Body of pancreas (tissue), 4 donors: ENCODE measurements around the gene CEP162. TPM values are rescaled to one million over a fixed set of nuclear protein-coding genes. Genes with fewer than 3 reads are reported as not detected.

ENCODE experiments used
- ATAC-seq: fragments of 150-250 bp; one replicate; pipeline ENCODE4 v1.9.1; 2016
- DNase-seq, 4 donors: peaks; one replicate each; pipeline ENCODE4 v3.0.0-alpha.2; 2019
- H3K27ac ChIP-seq, 4 donors: fragments of 200-600 bp; sonication (generic); 1 replicate in 3 of 4; 2 replicates in 1 of 4; pipeline versions ENCODE4 v1.5.1 to v1.6.1; 2016 to 2019; ENCODE audit warnings: mild to moderate bottlenecking in 1 of 4, mixed read lengths in 1 of 4, moderate library complexity in 1 of 4
- H3K27me3 ChIP-seq, 2 donors: fragments of 200-600 bp; sonication (generic); one replicate each; pipeline ENCODE4 v1.6.0; 2016; ENCODE audit warnings: mild to moderate bottlenecking in 1 of 2
- H3K36me3 ChIP-seq, 2 donors: fragments of 200-600 bp; sonication (generic); replicated peaks in 1 of 2; 2 replicates each; pipeline ENCODE4 v1.5.1; 2016; ENCODE audit warnings: low read depth in 2 of 2; ENCODE audit not compliant: insufficient read depth in 1 of 2
- H3K4me1 ChIP-seq: fragments of 200-600 bp; sonication (generic); one replicate; pipeline ENCODE4 v1.6.0; 2016
- H3K4me3 ChIP-seq, 2 donors: fragments of 200-600 bp; sonication (generic); 1 replicate in 1 of 2; 2 replicates in 1 of 2; pipeline ENCODE4 v1.5.1; 2016 to 2019
- H3K9me3 ChIP-seq, 3 donors: fragments of 200-600 bp; sonication (generic); 1 replicate in 2 of 3; 2 replicates in 1 of 3; pipeline ENCODE4 v1.5.1; 2016
- POLR2A ChIP-seq, 3 donors: fragments of 450-650 bp; IDR thresholded peaks; one replicate each; pipeline ENCODE4 v1.6.1; 2016; ENCODE audit warnings: antibody characterized with exemption in 3 of 3, mild to moderate bottlenecking in 2 of 3
- WGBS, 2 donors: methylation state at CpG; one replicate each; pipeline ENCODE4 v1.1.5; 2017; 5-methylcytosine and 5-hydroxymethylcytosine counted together
- intact Hi-C: fragments of 100-400 bp; cut with DNase I; formaldehyde crosslinking; loops from one replicate; pipeline ENCODE4 v1.15.1; 2023
- total RNA-seq, 2 donors: library from RNA; depleted of rRNA; stranded (reverse); fragments of >200 nt; gene quantifications; one replicate each; pipeline ENCODE4 v1.1.0, GENCODE V29; 2016
- TF ChIP-seq, protein P1 (sequence below), 7 experiments: fragments of 450-650 bp in 4 of 7; fragments of 200-600 bp in 3 of 7; sonication (generic) in 3 of 7; IDR thresholded peaks; one replicate each; pipeline ENCODE4 v1.5.1; 2016 to 2019; ENCODE audit warnings: antibody characterized with exemption in 7 of 7

Gene CEP162
- total RNA-seq, 2 donors from 2014 or later = 3.0 to 9.6 TPM

- no peak overlapping the region for H3K27ac ChIP-seq
- H3K36me3 ChIP-seq = no peaks in the 10 kb centered on the region
- no peaks in the 10 kb centered on the region for H3K9me3 ChIP-seq
- DNase-seq (no peak), ATAC-seq (no peak)
- H3K4me1 ChIP-seq = no peaks in the 10 kb centered on the region
- H3K4me3 ChIP-seq = no peak overlapping the region
- no peaks in the 10 kb centered on the region for H3K27me3 ChIP-seq
- TF ChIP-seq, protein P1, sequence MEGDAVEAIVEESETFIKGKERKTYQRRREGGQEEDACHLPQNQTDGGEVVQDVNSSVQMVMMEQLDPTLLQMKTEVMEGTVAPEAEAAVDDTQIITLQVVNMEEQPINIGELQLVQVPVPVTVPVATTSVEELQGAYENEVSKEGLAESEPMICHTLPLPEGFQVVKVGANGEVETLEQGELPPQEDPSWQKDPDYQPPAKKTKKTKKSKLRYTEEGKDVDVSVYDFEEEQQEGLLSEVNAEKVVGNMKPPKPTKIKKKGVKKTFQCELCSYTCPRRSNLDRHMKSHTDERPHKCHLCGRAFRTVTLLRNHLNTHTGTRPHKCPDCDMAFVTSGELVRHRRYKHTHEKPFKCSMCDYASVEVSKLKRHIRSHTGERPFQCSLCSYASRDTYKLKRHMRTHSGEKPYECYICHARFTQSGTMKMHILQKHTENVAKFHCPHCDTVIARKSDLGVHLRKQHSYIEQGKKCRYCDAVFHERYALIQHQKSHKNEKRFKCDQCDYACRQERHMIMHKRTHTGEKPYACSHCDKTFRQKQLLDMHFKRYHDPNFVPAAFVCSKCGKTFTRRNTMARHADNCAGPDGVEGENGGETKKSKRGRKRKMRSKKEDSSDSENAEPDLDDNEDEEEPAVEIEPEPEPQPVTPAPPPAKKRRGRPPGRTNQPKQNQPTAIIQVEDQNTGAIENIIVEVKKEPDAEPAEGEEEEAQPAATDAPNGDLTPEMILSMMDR (IDR thresholded peaks at IDR 0.05) = no peak
- no peak for TF ChIP-seq POLR2A (IDR thresholded peaks at IDR 0.05)
- intact Hi-C loops = no loop called here
- WGBS, 2 donors = 33 to 39% methylated on average over 11 of the region's 11 CpGs
Measured at GRCh38 chr6:84082689-84083265, 144.7 kb downstream of the CEP162 start.

DNA sequence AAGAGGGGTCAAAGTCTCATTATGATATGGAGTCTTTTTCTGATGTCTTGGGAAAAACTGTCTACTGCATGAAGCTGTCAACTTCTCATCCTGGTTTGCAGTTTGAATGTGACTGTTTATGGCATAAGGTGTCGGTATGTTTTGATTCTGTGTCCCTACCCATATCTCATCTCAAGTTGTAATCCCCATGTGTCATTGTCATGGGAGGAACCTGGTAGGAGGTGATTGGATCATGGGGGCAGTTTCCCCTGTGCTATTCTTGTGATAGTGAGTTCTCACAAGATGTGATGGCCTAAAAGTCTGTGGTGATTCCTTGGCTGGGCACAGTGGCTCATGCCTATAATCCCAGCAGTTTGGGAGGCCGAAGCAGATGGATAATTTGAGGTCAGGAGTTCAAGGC is 146.2 kb downstream of the CEP162 start:
- DNase-seq (no peak), ATAC-seq (no peak)
- 59 to 82% methylated on average over 2 of the region's 2 CpGs for WGBS, 2 donors
- Histone ChIP-seq H3K9me3 (no peaks in the 10 kb centered on the region), H3K36me3 (no peaks in the 10 kb centered on the region), H3K4me3 (no peak overlapping the region), H3K4me1 (no peaks in the 10 kb centered on the region), H3K27ac (no peak overlapping the region), H3K27me3 (no peaks in the 10 kb centered on the region)
- TF ChIP-seq POLR2A (IDR thresholded peaks at IDR 0.05) = no peak
- TF ChIP-seq, protein P1 (IDR thresholded peaks at IDR 0.05) = no peak
- intact Hi-C loops = no loop called here

GRCh38 chr6:84078335-84078734 is 149.1 kb downstream of the CEP162 start:
- intact Hi-C loops = no loop called here
- Histone ChIP-seq H3K36me3 (no peaks in the 10 kb centered on the region), H3K4me3 (no peak overlapping the region), H3K27ac (no peak overlapping the region), H3K4me1 (no peaks in the 10 kb centered on the region), H3K9me3 (no peaks in the 10 kb centered on the region), H3K27me3 (no peaks in the 10 kb centered on the region)
- 23 to 30% methylated on average over 1 of the region's 1 CpG for WGBS, 2 donors
- DNase-seq = no peak
- TF ChIP-seq, protein P1 (IDR thresholded peaks at IDR 0.05) = no peak
- TF ChIP-seq POLR2A (IDR thresholded peaks at IDR 0.05) = no peak
- no peak for ATAC-seq

- 51 to 60% methylated on average over 2 of the region's 2 CpGs for WGBS, 2 donors
- no peak overlapping the region for H3K27ac ChIP-seq
- TF ChIP-seq, protein P1 (IDR thresholded peaks at IDR 0.05) = no peak
- intact Hi-C loops = no loop called here
- H3K36me3 ChIP-seq = no peaks in the 10 kb centered on the region
- no peaks in the 10 kb centered on the region for H3K27me3 ChIP-seq
- no peak overlapping the region for H3K4me3 ChIP-seq
- ATAC-seq = no peak
- H3K4me1 ChIP-seq = no peaks in the 10 kb centered on the region
- no peak for DNase-seq
- H3K9me3 ChIP-seq = no peaks in the 10 kb centered on the region
Measured at GRCh38 chr6:84077645-84078044, 149.8 kb downstream of the CEP162 start.
